SK-N-SH treated with all-trans-retinoic acid at 6 μM for 48 hours (cell line): ENCODE results near the gene PABPN1L.

Experiments
- ARNTL ChIP-seq: fragments of 450-650 bp; formaldehyde crosslinking; IDR thresholded peaks from 2 replicates; pipeline ENCODE4 v1.5.0; 2020; ENCODE audit warnings: low read depth, mild to moderate bottlenecking, moderate library complexity, borderline replicate concordance
- CSDC2 ChIP-seq: fragments of 250-450 bp; sonication (Bioruptor Pico); IDR thresholded peaks from 2 replicates; pipeline ENCODE4 v1.5.0; 2020; ENCODE audit warnings: mild to moderate bottlenecking, moderate library complexity
- CSRNP3 ChIP-seq: fragments of 250-450 bp; sonication (Bioruptor Pico); IDR thresholded peaks from 2 replicates; pipeline ENCODE4 v1.5.1; 2021; ENCODE audit warnings: mild to moderate bottlenecking, moderate library complexity
- PATZ1 ChIP-seq: fragments of 250-450 bp; sonication (Bioruptor Pico); IDR thresholded peaks from 2 replicates; pipeline ENCODE4 v1.8.0; 2020; ENCODE audit warnings: mild to moderate bottlenecking, moderate library complexity, borderline replicate concordance
- RARB ChIP-seq: fragments of 250-450 bp; sonication (Bioruptor Pico); IDR thresholded peaks from 2 replicates; pipeline ENCODE4 v1.8.0; 2021; ENCODE audit warnings: mild to moderate bottlenecking, moderate library complexity
- SNAI2 ChIP-seq: fragments of 250-450 bp; sonication (Bioruptor Pico); IDR thresholded peaks from 2 replicates; pipeline ENCODE4 v1.5.0; 2020; ENCODE audit warnings: mild to moderate bottlenecking, moderate library complexity

- TF ChIP-seq SNAI2 (CRISPR knock-in tag) = no peak
- no peak for TF ChIP-seq CSDC2
- no peak for TF ChIP-seq CSRNP3 (CRISPR knock-in tag)
- TF ChIP-seq RARB (CRISPR knock-in tag) = no peak
- TF ChIP-seq ARNTL (CRISPR knock-in tag) = no peak
- TF ChIP-seq PATZ1 (CRISPR knock-in tag) = no peak
These were observed 33.6 kb upstream of the PABPN1L start for GRCh38 chr16:88899901-88900661.
